ENCODE results near the gene NFKB1.

DNA sequence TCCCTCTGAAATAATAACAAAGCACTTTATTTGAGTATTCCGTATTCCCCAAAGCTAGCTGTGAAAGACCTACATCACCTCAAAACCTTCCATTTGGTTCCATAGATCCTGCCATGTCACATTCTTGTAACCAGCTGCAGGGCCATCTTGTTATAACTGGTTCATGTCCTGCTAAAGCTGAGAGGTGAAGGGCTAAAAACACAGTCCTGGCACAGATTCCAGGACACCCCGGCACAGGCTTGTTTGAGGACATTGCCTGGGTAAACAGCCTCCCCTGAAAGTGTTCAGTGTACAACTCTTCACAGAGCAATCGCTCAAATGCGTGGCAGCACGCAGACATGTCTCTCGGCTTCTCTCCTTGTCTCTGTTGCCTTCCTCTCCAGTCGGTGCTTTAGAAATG lies 130.5 kb downstream of the NFKB1 start:
- TF ChIP-seq POLR2A (IDR thresholded peaks at IDR 0.05) = no peak
- TF ChIP-seq, protein P1, sequence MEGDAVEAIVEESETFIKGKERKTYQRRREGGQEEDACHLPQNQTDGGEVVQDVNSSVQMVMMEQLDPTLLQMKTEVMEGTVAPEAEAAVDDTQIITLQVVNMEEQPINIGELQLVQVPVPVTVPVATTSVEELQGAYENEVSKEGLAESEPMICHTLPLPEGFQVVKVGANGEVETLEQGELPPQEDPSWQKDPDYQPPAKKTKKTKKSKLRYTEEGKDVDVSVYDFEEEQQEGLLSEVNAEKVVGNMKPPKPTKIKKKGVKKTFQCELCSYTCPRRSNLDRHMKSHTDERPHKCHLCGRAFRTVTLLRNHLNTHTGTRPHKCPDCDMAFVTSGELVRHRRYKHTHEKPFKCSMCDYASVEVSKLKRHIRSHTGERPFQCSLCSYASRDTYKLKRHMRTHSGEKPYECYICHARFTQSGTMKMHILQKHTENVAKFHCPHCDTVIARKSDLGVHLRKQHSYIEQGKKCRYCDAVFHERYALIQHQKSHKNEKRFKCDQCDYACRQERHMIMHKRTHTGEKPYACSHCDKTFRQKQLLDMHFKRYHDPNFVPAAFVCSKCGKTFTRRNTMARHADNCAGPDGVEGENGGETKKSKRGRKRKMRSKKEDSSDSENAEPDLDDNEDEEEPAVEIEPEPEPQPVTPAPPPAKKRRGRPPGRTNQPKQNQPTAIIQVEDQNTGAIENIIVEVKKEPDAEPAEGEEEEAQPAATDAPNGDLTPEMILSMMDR (IDR thresholded peaks at IDR 0.05) = no peak

All from adrenal gland (tissue), 5 donors.